HG03175 (cell line): ENCODE data around the gene FOXC1.

ENCODE experiments used
- ATAC-seq: cut with Tn5 transposase; IDR thresholded peaks from one replicate; pipeline ENCODE4 v1.9.1; 2021; ENCODE audit warnings: mild to moderate bottlenecking, moderate library complexity; ENCODE audit not compliant: unreplicated experiment

The FOXC1 gene

GRCh38 chr6:1611572-1612298 lies 2.0 kb downstream of the FOXC1 start:
- ATAC-seq, result no peak

GRCh38 chr6:1612299-1612973 lies 2.7 kb downstream of the FOXC1 start:
- ATAC-seq, result no peak

- ATAC-seq, result no peak
Measured at GRCh38 chr6:1612974-1613306, 3.2 kb downstream of the FOXC1 start.

GRCh38 chr6:1613346-1613687 lies 3.6 kb downstream of the FOXC1 start:
- ATAC-seq, result no peak

GRCh38 chr6:1613688-1614447 lies 4.2 kb downstream of the FOXC1 start:
- no peak for ATAC-seq

- ATAC-seq, result no peak
Measured at GRCh38 chr6:1614448-1615150, 4.9 kb downstream of the FOXC1 start.

GRCh38 chr6:1615151-1615852 lies 5.6 kb downstream of the FOXC1 start:
- ATAC-seq, result no peak

- no peak for ATAC-seq
Measured at GRCh38 chr6:1615853-1616420, 6.2 kb downstream of the FOXC1 start.

- no peak for ATAC-seq
Measured at GRCh38 chr6:1616701-1617463, 7.2 kb downstream of the FOXC1 start.

GRCh38 chr6:1617466-1618310 lies 8.0 kb downstream of the FOXC1 start:
- no peak for ATAC-seq

GRCh38 chr6:1618311-1619097 lies 8.8 kb downstream of the FOXC1 start:
- ATAC-seq, result no peak

GRCh38 chr6:1619098-1619672 lies 9.5 kb downstream of the FOXC1 start:
- ATAC-seq, result no peak

GRCh38 chr6:1619673-1620503 lies 10.2 kb downstream of the FOXC1 start:
- ATAC-seq, result no peak

- no peak for ATAC-seq
Measured at GRCh38 chr6:1620504-1621069, 10.9 kb downstream of the FOXC1 start.

- ATAC-seq, result no peak
Measured at GRCh38 chr6:1621070-1621701, 11.5 kb downstream of the FOXC1 start.

GRCh38 chr6:1622220-1622850 lies 12.6 kb downstream of the FOXC1 start:
- ATAC-seq, result no peak
